Hematopoietic multipotent progenitor cell treated with erythropoietin and hydrocortisone succinate and interleukin-3 and kit ligand, for 4 days (in vitro differentiated cells): ENCODE measurements around the gene SNCA.

Experiments used
- DNase-seq: peaks from one replicate; pipeline ENCODE4 v3.0.0-alpha.2; 2015

Gene SNCA

GRCh38 chr4:89813197-89813596 lies 23.8 kb downstream of the SNCA start:
- no peak for DNase-seq

GRCh38 chr4:89807441-89808140 lies 29.4 kb downstream of the SNCA start:
- no peak for DNase-seq

DNA sequence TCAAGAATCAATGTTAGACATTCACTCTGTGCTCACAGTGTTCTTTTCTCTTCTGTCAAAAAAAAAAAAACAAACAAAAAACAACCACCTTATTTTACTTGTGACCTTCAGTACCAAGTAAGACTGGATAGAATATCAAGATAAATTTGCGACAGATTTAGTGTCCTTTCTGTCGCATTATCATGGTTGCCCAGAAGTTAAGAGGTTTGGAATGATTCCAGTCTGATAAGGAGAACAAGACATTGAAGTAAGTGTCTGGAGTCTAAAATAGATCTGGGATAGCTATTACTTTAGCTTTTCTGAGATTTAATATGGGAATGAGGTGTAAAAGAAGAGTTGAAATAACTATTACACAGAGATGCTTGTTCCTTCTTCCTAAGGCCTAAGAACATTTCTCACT lies 31.7 kb downstream of the SNCA start:
- DNase-seq, result peak; percentile 43

- no peak for DNase-seq
Measured at GRCh38 chr4:89803915-89804314, 33.0 kb downstream of the SNCA start.

GRCh38 chr4:89803036-89803435 lies 33.9 kb downstream of the SNCA start:
- DNase-seq, result no peak

DNA sequence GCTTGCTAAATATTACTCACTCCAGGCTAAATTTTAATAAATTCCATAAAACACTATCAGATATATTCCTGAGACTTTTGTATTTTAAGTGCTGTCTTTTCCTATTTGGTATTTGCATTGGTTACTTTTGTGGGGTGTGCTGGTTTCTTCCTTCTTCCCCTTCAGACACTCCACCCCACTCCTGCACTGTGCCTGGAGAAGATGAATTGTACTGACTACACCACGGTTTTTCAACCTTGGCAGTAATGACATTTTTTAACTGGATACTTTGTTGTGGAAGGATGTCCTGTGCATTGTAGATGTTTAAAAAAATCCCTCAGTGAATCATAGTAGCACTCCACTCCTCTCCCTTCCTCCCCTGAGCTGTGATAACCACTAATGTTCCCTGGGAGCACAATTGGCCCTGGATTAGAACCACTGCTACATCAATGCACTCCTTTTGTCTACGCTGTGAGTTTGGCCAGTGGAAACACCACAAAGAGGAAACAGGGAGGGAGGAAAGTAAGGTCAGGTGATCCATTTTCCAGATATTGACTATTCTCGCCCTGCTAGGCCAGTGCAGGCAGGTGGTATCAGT lies 36.3 kb downstream of the SNCA start:
- no peak for DNase-seq

GRCh38 chr4:89800012-89800516 lies 36.9 kb downstream of the SNCA start:
- no peak for DNase-seq

- no peak for DNase-seq
Measured at GRCh38 chr4:89799071-89799470, 37.9 kb downstream of the SNCA start.

GRCh38 chr4:89797117-89797516 lies 39.8 kb downstream of the SNCA start:
- DNase-seq, result no peak

DNA sequence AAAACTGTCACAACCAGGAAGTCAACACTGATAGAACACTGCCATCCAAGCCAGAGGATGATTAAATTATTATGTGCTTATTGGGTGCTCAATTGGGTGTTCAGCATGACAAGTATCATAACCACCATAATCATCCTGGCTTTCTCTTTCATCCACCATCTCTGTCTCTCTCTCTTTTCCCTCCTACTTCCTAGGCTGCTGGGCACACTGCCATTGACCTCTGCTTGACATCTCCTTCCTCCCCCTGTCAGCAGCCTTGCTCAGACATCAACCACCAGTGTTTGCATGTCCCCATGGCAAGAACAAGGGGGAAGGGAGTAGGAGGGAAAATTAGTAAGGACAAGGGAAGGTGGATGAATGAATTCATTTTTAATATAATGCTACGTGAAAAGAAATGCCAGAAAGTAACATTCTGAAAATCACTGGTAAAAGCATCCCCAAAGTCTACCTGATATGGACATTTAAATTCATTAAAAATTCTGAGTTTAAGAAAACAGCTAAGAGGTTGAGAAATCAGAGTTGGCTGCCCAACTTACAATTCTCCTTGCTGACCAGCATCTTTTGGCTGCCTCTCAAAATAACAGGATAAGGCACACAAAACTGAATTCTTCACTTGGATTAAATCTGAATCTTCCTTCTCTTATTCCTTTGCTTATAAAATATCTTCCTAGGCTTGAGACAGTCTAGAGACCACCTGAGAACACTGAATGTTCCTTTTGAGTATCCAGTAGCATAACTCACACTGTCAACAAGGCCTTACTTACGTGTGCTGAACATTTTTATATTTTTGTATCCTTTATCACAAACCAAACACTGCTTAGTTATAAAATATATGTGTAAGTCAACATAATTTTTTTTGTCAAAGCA lies 48.5 kb downstream of the SNCA start:
- DNase-seq, result no peak

DNA sequence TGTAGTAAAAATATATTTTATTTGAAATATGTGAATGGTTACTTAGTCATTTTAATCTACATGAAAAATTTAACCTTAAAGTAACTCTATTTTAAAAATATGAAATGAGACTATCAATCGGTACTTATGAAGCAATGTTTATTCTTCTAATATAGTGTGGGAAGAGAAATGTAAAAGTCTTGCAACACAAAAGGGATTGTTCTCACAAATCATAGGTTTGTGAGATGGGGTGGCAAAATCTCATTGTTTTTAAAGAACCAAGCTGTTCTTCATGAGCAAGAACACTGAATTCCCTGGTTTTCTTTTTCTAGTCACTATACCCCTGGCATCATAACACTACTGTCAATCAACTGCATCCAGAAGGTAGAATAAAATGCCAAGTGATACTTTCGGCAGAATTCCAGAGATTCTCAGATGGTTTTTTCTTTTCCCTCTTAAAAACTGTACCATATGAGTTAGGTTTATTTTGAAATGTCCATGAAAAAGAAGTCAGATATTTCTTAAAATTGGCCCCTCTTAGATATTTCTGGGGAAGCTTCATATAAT lies 52.2 kb downstream of the SNCA start:
- DNase-seq, result no peak

- DNase-seq, result no peak
Measured at GRCh38 chr4:89781321-89781720, 55.6 kb downstream of the SNCA start.

DNA sequence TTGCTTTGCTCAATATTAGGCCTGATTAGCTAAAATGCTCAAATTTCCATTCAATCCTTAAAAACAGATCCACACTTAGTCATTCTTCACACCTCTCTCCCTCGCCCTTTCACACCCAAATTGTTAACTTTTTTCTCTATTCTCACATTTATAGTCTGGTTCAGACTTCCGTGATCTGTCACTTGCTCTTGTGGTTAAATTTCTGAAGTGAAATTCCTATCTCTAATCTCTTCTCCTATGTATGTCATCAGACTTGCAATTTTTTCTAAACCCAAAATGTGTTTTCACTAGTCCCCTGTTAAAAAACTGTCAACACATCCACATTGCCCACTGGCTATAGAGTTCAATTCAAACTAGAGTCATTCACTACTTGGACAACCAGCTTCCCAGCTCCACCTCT lies 63.2 kb downstream of the SNCA start:
- DNase-seq, result peak; percentile 63

DNA sequence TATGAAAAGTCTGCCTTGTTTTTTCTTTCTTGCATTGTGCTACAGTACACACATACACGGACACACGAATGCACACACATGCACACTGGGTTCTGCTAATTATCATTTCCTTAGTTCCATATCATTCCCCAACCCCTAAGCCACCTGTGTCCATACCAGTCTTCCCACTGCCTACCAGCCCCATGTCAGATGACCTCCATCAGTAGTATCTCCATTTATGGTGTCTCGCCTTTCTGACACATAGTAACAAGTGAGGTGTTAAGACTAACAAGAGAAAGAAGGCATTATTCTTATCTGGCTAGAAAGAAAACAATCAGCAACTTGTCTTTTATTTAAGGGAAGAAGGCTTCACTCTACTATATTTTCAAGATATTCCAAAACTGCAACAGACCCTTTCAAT lies 67.1 kb downstream of the SNCA start:
- no peak for DNase-seq

DNA sequence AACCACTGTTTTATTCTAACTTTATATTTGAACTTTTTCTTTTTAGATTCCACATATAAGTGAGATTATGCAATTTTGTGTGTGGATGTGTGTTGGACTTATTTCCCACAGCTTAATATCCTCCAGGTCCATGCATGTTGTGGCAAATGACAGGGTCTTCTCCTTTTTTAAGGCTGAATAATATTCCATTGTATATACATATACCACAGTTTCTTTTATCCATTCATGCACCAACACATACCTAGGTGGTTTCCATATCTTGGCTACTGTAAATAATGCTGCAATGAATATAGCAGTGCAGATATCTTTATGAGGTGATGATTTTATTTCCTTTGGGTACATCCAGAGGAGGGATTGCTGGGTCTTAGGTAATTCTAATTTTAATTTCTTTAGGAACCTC lies 69.0 kb downstream of the SNCA start:
- DNase-seq, result no peak

DNA sequence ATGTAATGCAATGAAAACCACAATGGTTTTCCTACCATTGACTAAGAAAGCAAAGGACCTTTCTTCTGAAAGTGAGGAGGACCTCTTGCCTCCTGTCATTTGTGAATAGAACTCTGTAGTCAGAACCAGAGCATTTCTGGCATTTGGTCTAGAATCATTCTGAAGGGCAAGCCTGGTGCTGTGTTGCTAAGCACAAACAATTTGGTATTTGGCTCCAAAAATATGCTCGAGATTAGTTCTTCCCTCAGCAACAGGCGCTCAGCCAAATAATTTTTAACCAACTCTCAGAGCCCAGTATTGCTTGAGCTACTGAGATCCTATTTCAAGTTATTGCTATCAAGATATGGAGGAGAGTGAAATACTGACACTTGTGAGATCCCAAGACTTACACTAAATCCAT lies 71.0 kb downstream of the SNCA start:
- DNase-seq, result peak; percentile 53

DNA sequence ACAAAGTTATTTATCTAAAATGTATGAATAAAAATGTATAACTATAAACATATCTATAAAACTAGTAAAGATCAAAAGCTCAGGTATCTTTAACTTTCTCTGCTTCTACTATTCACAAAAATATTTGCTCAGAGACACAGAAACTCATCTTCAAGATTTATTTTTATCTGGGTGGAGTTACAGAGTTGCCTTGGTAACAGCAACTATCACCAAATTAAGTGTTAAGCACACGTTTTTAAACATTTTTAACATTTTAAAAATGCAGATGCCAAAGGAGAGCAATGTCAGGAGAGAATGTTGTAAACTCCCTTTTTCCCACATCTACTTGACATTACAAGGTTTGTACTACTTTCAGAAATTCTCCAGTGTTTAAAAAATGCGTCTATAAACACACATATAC lies 71.4 kb downstream of the SNCA start:
- no peak for DNase-seq

DNA sequence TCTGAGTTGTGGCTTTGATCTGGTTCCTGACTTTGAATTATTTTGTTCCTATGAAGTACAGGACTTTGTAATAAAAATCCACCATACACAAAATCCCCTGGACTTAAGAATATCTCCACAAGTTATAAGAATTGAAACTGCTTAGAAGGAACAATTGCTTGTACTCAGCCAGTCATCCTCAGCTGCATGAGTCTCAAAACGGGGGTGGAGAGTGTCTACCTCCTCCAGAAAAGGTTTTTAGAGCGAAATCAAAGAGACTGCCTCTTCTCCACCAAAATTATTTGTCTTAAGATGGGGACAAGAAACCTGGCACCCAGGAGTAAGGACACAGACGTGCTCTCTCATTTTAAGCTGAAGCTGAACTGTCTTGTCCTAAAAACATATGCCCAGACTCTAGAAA lies 74.7 kb downstream of the SNCA start:
- DNase-seq, result no peak

DNA sequence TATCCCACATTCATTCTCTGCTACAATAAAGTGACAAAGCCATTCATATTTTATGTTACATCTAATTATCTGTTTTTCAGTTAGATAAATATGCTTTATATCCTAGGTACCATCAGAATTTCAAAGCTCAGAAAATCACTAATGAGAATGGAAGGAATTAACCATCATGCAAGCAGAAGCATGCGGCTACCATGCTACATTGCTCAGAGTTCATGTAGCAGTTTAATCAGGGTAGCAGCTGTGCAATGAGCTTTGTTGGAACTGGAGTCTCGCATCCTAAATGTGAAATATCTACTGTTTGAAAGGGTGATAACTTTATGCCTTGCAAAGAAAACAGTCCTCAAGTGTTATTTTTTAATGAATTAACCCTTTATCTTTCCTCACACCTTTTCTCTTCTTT lies 77.5 kb downstream of the SNCA start:
- no peak for DNase-seq

GRCh38 chr4:89757154-89757719 lies 79.7 kb downstream of the SNCA start:
- DNase-seq, result no peak

DNA sequence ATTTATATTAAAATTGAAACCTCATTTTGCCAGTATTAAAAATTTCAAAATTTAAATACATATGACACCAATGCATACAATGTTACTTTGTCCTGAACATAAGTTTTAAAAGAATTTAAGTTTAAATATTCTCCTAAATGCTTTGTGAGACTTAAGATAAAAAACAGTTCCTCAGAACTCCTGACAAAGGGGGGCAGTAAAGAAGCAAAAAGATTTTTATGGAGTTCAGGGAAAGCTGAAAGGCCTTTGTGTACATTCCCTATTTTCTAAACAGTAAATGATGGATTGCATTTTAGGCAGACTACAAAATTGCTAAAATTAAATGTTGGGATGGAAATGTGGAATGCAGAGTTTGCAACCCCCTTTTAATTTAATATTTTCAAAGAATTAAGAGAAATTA lies 81.7 kb downstream of the SNCA start:
- peak; percentile 19 for DNase-seq

- no peak for DNase-seq
Measured at GRCh38 chr4:89754531-89754930, 82.4 kb downstream of the SNCA start.

DNA sequence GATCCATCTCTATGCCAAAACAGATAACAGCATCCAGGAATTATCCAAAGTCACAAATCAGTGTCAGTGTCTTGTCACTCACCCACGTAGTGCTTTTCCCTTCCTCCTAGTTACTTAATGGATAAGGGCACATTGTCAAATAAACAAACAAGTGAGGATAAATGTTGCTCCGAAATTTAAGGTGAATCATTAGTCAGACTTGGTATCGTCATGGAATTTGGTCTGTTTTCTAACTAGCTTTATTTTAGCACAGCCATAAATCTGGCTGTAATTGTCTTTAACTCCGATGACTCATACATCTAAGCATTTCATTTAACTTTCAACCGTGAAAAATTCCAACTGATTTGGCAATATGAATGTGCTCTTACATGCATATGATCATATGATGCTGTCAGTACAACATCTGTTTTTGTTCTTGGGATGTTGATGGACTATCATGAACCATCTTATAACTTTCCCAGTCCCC lies 83.3 kb downstream of the SNCA start:
- no peak for DNase-seq
